ENCODE results near the gene SMPX.
A peak's percentile ranks its signal among the peaks of the same experiment; 100 is the strongest.

GRCh38 chrX:21725496-21725895 is 32.4 kb downstream of the SMPX start:
- TF ChIP-seq CTCF (conservative IDR thresholded peaks at IDR 0.05 in 1 of 2, IDR thresholded peaks at IDR 0.05 in 1 of 2; ENCODE audit: low read depth in 1 of 2, low read length in 2 of 2) (peak; percentile 54 to 56), EZH2 (IDR thresholded peaks at IDR 0.05; ENCODE audit: low read length, missing control alignments) (no peak)

Measured in fibroblast of lung (primary cell).